GM18951 (cell line): ENCODE data around the gene HTT.
"Not testable (repeated sequence)": the region's sequence is repeated elsewhere in the genome, so short reads cannot be mapped to it uniquely, and the experiment has no call there.

Experiments used
- POLR2A ChIP-seq: IDR thresholded peaks from 4 replicates; pipeline ENCODE4 v1.6.1; 2011; ENCODE audit warnings: mild to moderate bottlenecking; ENCODE audit not compliant: insufficient read length, insufficient read depth; ENCODE audit errors: extremely low read depth
- in situ Hi-C: fragments of 300-500 bp; cut with MboI; formaldehyde crosslinking; loops from one replicate; pipeline ENCODE4 v1.12.0; 2022; ENCODE audit warnings: low sequenced_read_pairs, mixed read lengths, inconsistent platforms; ENCODE audit not compliant: unreplicated experiment

The HTT gene

GRCh38 chr4:3124070-3124767 lies 49.7 kb downstream of the HTT start:
- in situ Hi-C loops, result no loop called here
- no peak for TF ChIP-seq POLR2A

GRCh38 chr4:3127112-3127511 lies 52.6 kb downstream of the HTT start:
- TF ChIP-seq POLR2A, result no peak
- in situ Hi-C loops, result no loop called here

- in situ Hi-C loops, result no loop called here
- TF ChIP-seq POLR2A, result no peak
Measured at GRCh38 chr4:3128058-3128457, 53.6 kb downstream of the HTT start.

- in situ Hi-C loops, result no loop called here
- no peak for TF ChIP-seq POLR2A
Measured at GRCh38 chr4:3128976-3129375, 54.5 kb downstream of the HTT start.

GRCh38 chr4:3130201-3130600 lies 55.7 kb downstream of the HTT start:
- no peak for TF ChIP-seq POLR2A
- in situ Hi-C loops, result no loop called here

GRCh38 chr4:3130826-3131225 lies 56.3 kb downstream of the HTT start:
- TF ChIP-seq POLR2A, result no peak
- in situ Hi-C loops, result no loop called here

GRCh38 chr4:3134201-3134600 lies 59.7 kb downstream of the HTT start:
- in situ Hi-C loops, result no loop called here
- TF ChIP-seq POLR2A, result no peak

- TF ChIP-seq POLR2A, result no peak
- in situ Hi-C loops, result no loop called here
Measured at GRCh38 chr4:3135155-3136011, 60.9 kb downstream of the HTT start.

GRCh38 chr4:3136454-3136853 lies 62.0 kb downstream of the HTT start:
- in situ Hi-C loops, result no loop called here

GRCh38 chr4:3137908-3138307 lies 63.4 kb downstream of the HTT start:
- TF ChIP-seq POLR2A, result no peak
- in situ Hi-C loops, result no loop called here

More at GRCh38 chr4:3136454-3136853, 62.0 kb downstream of the HTT start:
- TF ChIP-seq POLR2A, result no peak

GRCh38 chr4:3145234-3145924 lies 70.9 kb downstream of the HTT start:
- in situ Hi-C loops, result no loop called here
- TF ChIP-seq POLR2A, result no peak

- TF ChIP-seq POLR2A, result no peak
- in situ Hi-C loops, result no loop called here
Measured at GRCh38 chr4:3148926-3149325, 74.4 kb downstream of the HTT start.

- in situ Hi-C loops, result not testable (repeated sequence)
Measured at GRCh38 chr4:3151238-3151637, 76.8 kb downstream of the HTT start.
